22Rv1 (cell line): Measurements from ENCODE around the gene BSND.

Experiments
- H3K27ac ChIP-seq: fragments of 450-650 bp; 2 replicates; pipeline ENCODE4 v1.5.1; 2017
- CTCF ChIP-seq: fragments of 450-650 bp; IDR thresholded peaks from 2 replicates; pipeline ENCODE4 v1.5.1; 2017; ENCODE audit warnings: mild to moderate bottlenecking
- ZFX ChIP-seq: fragments of 450-650 bp; IDR thresholded peaks from 2 replicates; pipeline ENCODE4 v1.6.1; 2017; ENCODE audit warnings: antibody characterized with exemption, borderline replicate concordance

The BSND gene

DNA sequence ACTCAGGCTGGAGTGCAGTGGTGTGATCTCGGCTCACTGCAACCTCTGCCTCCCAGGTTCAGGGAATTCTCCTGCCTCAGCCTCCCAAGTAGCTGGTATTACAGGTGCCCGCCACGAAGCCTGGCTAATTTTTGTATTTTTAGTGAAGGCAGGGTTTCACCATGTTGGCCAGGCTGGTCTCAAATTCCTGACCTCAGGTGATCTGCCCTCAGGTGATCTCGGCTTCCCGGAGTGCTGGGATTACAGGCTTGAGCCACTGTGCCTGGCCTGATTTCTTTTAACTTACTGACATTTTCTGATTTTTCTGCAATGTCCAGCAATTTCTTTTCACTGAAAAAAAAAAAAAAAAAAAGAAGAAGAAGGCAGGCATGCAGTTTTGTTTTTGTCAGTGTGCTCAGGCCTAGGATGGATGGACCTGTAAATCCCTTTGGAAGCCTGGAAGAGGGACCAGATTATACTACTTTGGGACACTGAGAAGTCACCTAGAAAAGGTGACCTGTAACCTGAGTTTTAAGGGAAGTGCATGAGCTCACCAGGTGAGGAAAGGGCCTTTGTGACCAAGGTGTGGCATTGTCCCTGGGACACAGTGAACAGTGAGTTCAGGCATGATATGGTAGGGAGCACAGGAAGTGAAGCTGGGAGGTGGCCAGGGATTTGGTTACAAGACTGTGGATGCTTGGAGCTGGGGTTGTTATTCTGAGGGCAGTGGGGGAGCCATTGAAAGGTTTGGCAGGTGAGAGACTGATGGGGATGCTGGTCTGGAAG, 21.0 kb upstream of the BSND start:
- no peak overlapping the region for H3K27ac ChIP-seq
- TF ChIP-seq ZFX (no peak), CTCF (no peak)

DNA sequence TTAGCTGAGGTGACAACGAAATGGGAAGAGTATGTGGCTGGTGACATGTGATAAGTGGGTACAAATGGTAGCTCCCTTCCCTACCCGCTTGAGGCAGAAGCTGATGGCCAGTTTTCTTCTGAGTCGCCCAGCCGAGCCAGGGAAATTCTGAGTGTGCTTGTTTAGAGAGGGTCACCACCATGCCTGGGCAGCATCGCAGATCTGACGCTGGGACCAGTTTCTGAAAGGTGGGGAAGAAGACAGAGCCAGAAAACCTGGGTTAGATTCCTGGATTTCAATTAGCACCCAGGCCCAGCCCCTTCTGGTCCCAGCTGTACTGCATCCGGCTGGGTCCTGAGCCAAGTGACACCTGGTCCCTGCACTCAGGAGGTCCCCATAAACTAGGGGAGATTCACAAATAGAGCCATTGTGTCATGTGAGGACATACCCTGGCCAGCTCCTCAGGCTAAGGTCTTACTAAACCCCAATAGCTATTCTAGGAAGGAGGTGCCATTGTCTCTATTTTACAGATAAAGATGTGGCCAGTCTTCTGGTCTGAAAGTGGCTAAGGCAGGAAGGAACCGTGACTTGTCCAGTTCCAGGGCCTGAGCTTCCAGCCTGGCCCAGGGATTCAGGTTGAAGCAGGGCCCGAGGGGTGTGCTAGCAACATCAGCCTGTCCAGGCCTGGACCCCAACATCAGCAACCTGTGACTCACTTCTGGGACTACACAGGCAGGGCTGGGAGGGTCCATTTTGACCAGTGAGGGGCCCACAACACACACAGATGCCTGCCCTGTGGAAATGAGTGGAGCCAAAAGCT, 20.0 kb upstream of the BSND start:
- TF ChIP-seq CTCF (no peak), ZFX (no peak)
- H3K27ac ChIP-seq: no peak overlapping the region

GRCh38 chr1:54979327-54979891, 19.3 kb upstream of the BSND start:
- no peak overlapping the region for H3K27ac ChIP-seq
- TF ChIP-seq CTCF: no peak
- no peak for TF ChIP-seq ZFX

GRCh38 chr1:54980046-54980527, 18.6 kb upstream of the BSND start:
- H3K27ac ChIP-seq: no peak overlapping the region
- TF ChIP-seq CTCF (no peak), ZFX (no peak)

- TF ChIP-seq CTCF (no peak), ZFX (no peak)
- no peak within 1 kb of the TSS for H3K27ac ChIP-seq
Observed at GRCh38 chr1:54980528-54981241, 18.0 kb upstream of the BSND start, which contains the start of gene TMEM61. Gene TMEM61 (plus strand): TSS chr1:54980628. CDS start chr1:54981066, 438 bp downstream.

DNA sequence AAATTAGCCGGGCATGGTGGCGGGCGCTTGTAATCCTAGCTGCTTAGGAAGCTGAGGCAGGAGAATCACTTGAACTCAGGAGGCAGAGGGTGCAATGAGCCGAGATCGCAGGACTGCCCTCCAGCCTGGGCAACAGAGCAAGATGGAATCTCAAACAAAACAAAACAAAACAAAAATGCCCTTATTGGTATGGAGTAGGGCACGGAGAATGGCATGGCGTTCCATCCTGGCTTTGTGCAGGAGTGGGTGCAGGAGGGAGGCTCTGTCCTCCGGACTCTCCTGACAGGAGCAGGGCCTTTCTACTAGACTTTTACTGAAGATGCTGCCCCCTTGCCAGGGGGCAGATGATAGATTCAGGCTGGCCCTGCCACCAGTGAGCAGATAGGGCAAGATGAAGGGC, 17.3 kb upstream of the BSND start:
- no peak for TF ChIP-seq CTCF
- no peak for TF ChIP-seq ZFX
- H3K27ac ChIP-seq: no peak overlapping the region
